Mammary epithelial cell (primary cell): ENCODE data around the gene CDX1.

Experiments used
- CTCF ChIP-seq, 2 donors: IDR thresholded peaks in 1 of 2; conservative IDR thresholded peaks in 1 of 2; 2 replicates each; pipeline ENCODE4 v1.5.1; 2011 to 2012; ENCODE audit warnings: inconsistent platforms in 2 of 2, low read length in 2 of 2, mild to moderate bottlenecking in 2 of 2, control low read depth in 1 of 2, low read depth in 1 of 2; ENCODE audit not compliant: insufficient read depth in 1 of 2; ENCODE audit errors: extremely low read depth in 1 of 2
- EZH2 ChIP-seq: IDR thresholded peaks from 2 replicates; pipeline ENCODE4 v1.6.1; 2012; ENCODE audit warnings: low read length, inconsistent platforms, borderline replicate concordance

GRCh38 chr5:150130493-150130922 lies 36.1 kb upstream of the CDX1 start:
- TF ChIP-seq EZH2 (no peak), CTCF (conservative IDR thresholded peaks at IDR 0.05 in 1 of 2, IDR thresholded peaks at IDR 0.05 in 1 of 2; ENCODE audit: extremely low read depth in 1 of 2, insufficient read depth in 1 of 2, low read depth in 1 of 2, low read length in 2 of 2) (no peak)
